ENCODE measurements around the gene CSTF3.
"Not testable (repeated sequence)": the region's sequence is repeated elsewhere in the genome, so short reads cannot be mapped to it uniquely, and the experiment has no call there.

Gene CSTF3

DNA sequence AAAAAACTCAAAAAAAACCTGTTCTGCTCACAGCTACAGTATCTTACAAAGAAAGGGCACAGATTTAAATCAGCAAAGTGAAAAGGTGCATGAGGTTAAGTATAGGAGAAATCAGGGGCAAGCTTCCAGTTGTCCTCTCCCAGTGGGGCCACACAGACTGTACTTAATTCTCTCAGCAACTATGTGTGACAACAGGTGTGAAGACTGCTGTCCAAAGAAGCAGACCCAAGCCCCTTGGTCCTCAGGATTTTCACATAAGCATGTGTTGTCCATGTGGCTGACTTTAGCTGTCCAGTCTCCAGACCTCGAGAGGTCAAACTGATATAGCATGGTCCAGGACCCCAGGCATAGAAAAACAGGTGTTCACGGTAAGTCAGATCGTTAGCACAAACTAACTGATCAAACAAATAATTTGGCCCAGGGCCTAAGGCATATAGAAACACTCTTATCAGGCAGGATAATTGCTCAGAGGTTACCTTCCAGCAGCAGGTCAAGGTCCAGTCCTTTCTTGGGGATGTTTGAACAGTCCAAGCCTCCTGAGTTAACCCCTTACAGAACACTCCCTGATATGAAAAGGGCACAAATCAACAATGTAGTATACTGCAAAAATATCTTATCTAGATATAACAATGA lies 21.1 kb upstream of the CSTF3 start:
- H3K27me3 ChIP-seq (ENCODE audit: control insufficient read depth in 1 of 2, insufficient read depth in 2 of 2, low read length in 2 of 2), result no peaks in the 10 kb centered on the region
- no peaks in the 10 kb centered on the region for H3K36me3 ChIP-seq (ENCODE audit: control insufficient read depth in 1 of 2, insufficient read depth in 2 of 2, low read length in 2 of 2)
- H3K4me3 ChIP-seq (ENCODE audit: low read depth in 1 of 2, low read length in 2 of 2), result no peak overlapping the region
- no peak overlapping the region for H3K27ac ChIP-seq (ENCODE audit: low read depth, low read length)
- no peaks in the 10 kb centered on the region for H3K9me3 ChIP-seq (ENCODE audit: control insufficient read depth in 1 of 2, low read length in 2 of 2)
- no peak overlapping the region for H3K9ac ChIP-seq (ENCODE audit: low read depth in 1 of 2, low read length in 2 of 2)
- peaks cover 14 to 19% of the 10 kb centered on the region in 2 donors for H3K4me1 ChIP-seq (ENCODE audit: control insufficient read depth in 1 of 2, insufficient read depth in 2 of 2, low read length in 2 of 2)

GRCh38 chr11:33179348-33179803 lies 18.1 kb upstream of the CSTF3 start:
- no peaks in the 10 kb centered on the region for H3K27me3 ChIP-seq (ENCODE audit: control insufficient read depth in 1 of 2, insufficient read depth in 2 of 2, low read length in 2 of 2)
- H3K36me3 ChIP-seq (ENCODE audit: control insufficient read depth in 1 of 2, insufficient read depth in 2 of 2, low read length in 2 of 2), result no peaks in the 10 kb centered on the region
- H3K9ac ChIP-seq (ENCODE audit: low read depth in 1 of 2, low read length in 2 of 2), result no peak overlapping the region
- H3K4me1 ChIP-seq (ENCODE audit: control insufficient read depth in 1 of 2, insufficient read depth in 2 of 2, low read length in 2 of 2), result peaks cover 14 to 16% of the 10 kb centered on the region in 2 donors
- H3K4me3 ChIP-seq (ENCODE audit: low read depth in 1 of 2, low read length in 2 of 2), result no peak overlapping the region
- H3K27ac ChIP-seq (ENCODE audit: low read depth, low read length), result no peak overlapping the region
- H3K9me3 ChIP-seq (ENCODE audit: control insufficient read depth in 1 of 2, low read length in 2 of 2), result no peaks in the 10 kb centered on the region

- Histone ChIP-seq H3K9ac (ENCODE audit: low read depth in 1 of 2, low read length in 2 of 2) (no peak overlapping the region), H3K4me3 (ENCODE audit: low read depth in 1 of 2, low read length in 2 of 2) (no peak overlapping the region), H3K9me3 (ENCODE audit: control insufficient read depth in 1 of 2, low read length in 2 of 2) (no peaks in the 10 kb centered on the region), H3K27me3 (ENCODE audit: control insufficient read depth in 1 of 2, insufficient read depth in 2 of 2, low read length in 2 of 2) (no peaks in the 10 kb centered on the region), H3K27ac (ENCODE audit: low read depth, low read length) (no peak overlapping the region), H3K4me1 (ENCODE audit: control insufficient read depth in 1 of 2, insufficient read depth in 2 of 2, low read length in 2 of 2) (peaks cover 14 to 16% of the 10 kb centered on the region in 2 donors), H3K36me3 (ENCODE audit: control insufficient read depth in 1 of 2, insufficient read depth in 2 of 2, low read length in 2 of 2) (no peaks in the 10 kb centered on the region)
Measured at GRCh38 chr11:33178443-33179180, 17.3 kb upstream of the CSTF3 start.

DNA sequence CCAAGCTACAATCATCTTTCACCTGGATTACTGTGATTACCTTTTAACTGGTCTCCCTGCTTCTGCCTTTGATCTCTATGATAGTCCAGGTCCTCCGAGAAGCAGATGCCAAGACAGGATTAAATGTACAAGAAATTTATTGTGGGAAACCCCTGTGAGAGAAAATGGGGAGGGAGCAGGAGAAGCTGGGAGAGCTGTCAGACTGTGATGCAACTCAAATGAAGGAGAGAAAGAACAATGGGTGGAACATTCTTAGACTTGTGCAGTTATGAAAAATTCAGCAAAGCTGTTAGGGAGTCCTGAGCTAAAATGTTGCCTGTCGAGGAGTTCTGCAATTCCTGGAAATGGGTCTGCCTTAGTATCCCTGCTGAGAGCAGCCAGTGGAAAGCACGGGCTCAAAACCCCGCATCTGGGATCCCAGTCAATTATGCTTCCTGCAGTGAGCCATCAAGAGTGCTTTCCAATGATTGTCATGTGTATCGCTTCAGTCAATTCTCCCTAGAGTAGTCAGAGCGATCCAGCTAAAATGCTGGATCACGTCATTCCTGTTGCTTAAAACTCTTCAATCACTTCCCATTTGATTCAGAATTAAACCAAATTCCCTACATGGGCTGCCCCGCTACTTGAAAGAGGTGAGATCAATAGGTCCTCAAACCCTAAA lies 16.5 kb upstream of the CSTF3 start:
- no peaks in the 10 kb centered on the region for H3K36me3 ChIP-seq (ENCODE audit: control insufficient read depth in 1 of 2, insufficient read depth in 2 of 2, low read length in 2 of 2)
- H3K4me3 ChIP-seq (ENCODE audit: low read depth in 1 of 2, low read length in 2 of 2), result no peak overlapping the region
- no peaks in the 10 kb centered on the region for H3K9me3 ChIP-seq (ENCODE audit: control insufficient read depth in 1 of 2, low read length in 2 of 2)
- H3K9ac ChIP-seq (ENCODE audit: low read depth in 1 of 2, low read length in 2 of 2), result no peak overlapping the region
- H3K27me3 ChIP-seq (ENCODE audit: control insufficient read depth in 1 of 2, insufficient read depth in 2 of 2, low read length in 2 of 2), result no peaks in the 10 kb centered on the region
- H3K27ac ChIP-seq (ENCODE audit: low read depth, low read length), result no peak overlapping the region
- H3K4me1 ChIP-seq (ENCODE audit: control insufficient read depth in 1 of 2, insufficient read depth in 2 of 2, low read length in 2 of 2), result peaks cover 12 to 14% of the 10 kb centered on the region in 2 donors

DNA sequence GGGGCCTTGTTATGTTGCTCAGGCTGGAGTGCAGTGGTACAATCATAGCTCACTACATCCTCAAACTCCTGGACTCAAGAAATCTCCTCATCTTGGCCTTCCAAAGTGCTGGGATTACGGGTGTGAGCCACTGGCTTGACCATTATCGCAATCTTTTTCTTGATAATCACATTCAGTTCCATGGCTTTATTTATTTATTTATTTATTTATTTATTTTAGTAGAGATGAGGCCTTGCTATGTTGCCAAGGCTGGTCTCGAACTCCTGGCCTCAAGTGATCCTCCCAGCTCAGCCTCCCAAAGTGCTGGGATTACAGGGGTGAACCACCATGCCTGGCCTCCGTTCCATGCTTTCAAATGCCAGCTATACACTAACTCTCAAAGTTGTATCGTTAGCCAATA lies 15.5 kb upstream of the CSTF3 start:
- H3K4me3 ChIP-seq (ENCODE audit: low read depth in 1 of 2, low read length in 2 of 2), result not testable (repeated sequence)

DNA sequence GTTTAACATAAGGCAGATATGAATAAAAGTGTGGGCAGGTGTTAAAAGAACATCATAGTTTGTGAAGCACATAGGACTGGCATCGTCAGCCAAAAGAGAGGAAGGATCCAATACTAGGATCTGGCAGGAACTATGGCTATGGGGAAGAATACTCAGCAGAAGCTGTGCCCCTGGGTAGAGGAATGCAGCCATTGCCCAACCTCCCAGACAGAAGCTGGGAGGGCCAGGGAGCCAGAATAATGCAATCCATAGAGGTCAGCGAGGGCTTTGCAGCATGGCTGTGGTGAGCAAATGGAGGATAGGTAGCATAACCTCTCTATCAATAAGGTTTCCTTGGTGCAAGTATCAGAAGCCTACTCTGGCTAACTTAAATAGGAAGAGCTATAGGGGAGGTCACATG lies 11.7 kb upstream of the CSTF3 start:
- H3K9ac ChIP-seq (ENCODE audit: low read depth in 1 of 2, low read length in 2 of 2), result no peak overlapping the region
- no peaks in the 10 kb centered on the region for H3K27me3 ChIP-seq (ENCODE audit: control insufficient read depth in 1 of 2, insufficient read depth in 2 of 2, low read length in 2 of 2)
- peaks cover 0 to 23% of the 10 kb centered on the region in 2 donors for H3K4me1 ChIP-seq (ENCODE audit: control insufficient read depth in 1 of 2, insufficient read depth in 2 of 2, low read length in 2 of 2)
- H3K27ac ChIP-seq (ENCODE audit: low read depth, low read length), result no peak overlapping the region
- no peaks in the 10 kb centered on the region for H3K36me3 ChIP-seq (ENCODE audit: control insufficient read depth in 1 of 2, insufficient read depth in 2 of 2, low read length in 2 of 2)
- no peak overlapping the region for H3K4me3 ChIP-seq (ENCODE audit: low read depth in 1 of 2, low read length in 2 of 2)
- H3K9me3 ChIP-seq (ENCODE audit: control insufficient read depth in 1 of 2, low read length in 2 of 2), result no peaks in the 10 kb centered on the region

More for the DNA sequence above, 15.5 kb upstream of the CSTF3 start:
- H3K9me3 ChIP-seq (ENCODE audit: control insufficient read depth in 1 of 2, low read length in 2 of 2); H3K9ac ChIP-seq (ENCODE audit: low read depth in 1 of 2, low read length in 2 of 2); H3K4me1 ChIP-seq (ENCODE audit: control insufficient read depth in 1 of 2, insufficient read depth in 2 of 2, low read length in 2 of 2); H3K27me3 ChIP-seq (ENCODE audit: control insufficient read depth in 1 of 2, insufficient read depth in 2 of 2, low read length in 2 of 2); H3K36me3 ChIP-seq (ENCODE audit: control insufficient read depth in 1 of 2, insufficient read depth in 2 of 2, low read length in 2 of 2); H3K27ac ChIP-seq (ENCODE audit: low read depth, low read length): not testable (repeated sequence)

- H3K9me3 ChIP-seq (ENCODE audit: control insufficient read depth in 1 of 2, low read length in 2 of 2), result no peaks in the 10 kb centered on the region
- no peaks in the 10 kb centered on the region for H3K27me3 ChIP-seq (ENCODE audit: control insufficient read depth in 1 of 2, insufficient read depth in 2 of 2, low read length in 2 of 2)
Measured at GRCh38 chr11:33172345-33172744, 11.1 kb upstream of the CSTF3 start.

GRCh38 chr11:33171251-33171650 lies 10.0 kb upstream of the CSTF3 start:
- Histone ChIP-seq H3K27ac (ENCODE audit: low read depth, low read length) (no peak overlapping the region), H3K9me3 (ENCODE audit: control insufficient read depth in 1 of 2, low read length in 2 of 2) (no peaks in the 10 kb centered on the region), H3K4me1 (ENCODE audit: control insufficient read depth in 1 of 2, insufficient read depth in 2 of 2, low read length in 2 of 2) (peaks cover 0 to 23% of the 10 kb centered on the region in 2 donors), H3K9ac (ENCODE audit: low read depth in 1 of 2, low read length in 2 of 2) (no peak overlapping the region), H3K36me3 (ENCODE audit: control insufficient read depth in 1 of 2, insufficient read depth in 2 of 2, low read length in 2 of 2) (no peaks in the 10 kb centered on the region), H3K4me3 (ENCODE audit: low read depth in 1 of 2, low read length in 2 of 2) (no peak overlapping the region), H3K27me3 (ENCODE audit: control insufficient read depth in 1 of 2, insufficient read depth in 2 of 2, low read length in 2 of 2) (no peaks in the 10 kb centered on the region)

More at GRCh38 chr11:33172345-33172744, 11.1 kb upstream of the CSTF3 start:
- Histone ChIP-seq H3K27ac (ENCODE audit: low read depth, low read length) (no peak overlapping the region), H3K36me3 (ENCODE audit: control insufficient read depth in 1 of 2, insufficient read depth in 2 of 2, low read length in 2 of 2) (no peaks in the 10 kb centered on the region), H3K4me3 (ENCODE audit: low read depth in 1 of 2, low read length in 2 of 2) (no peak overlapping the region), H3K4me1 (ENCODE audit: control insufficient read depth in 1 of 2, insufficient read depth in 2 of 2, low read length in 2 of 2) (peaks cover 0 to 23% of the 10 kb centered on the region in 2 donors), H3K9ac (ENCODE audit: low read depth in 1 of 2, low read length in 2 of 2) (no peak overlapping the region)

DNA sequence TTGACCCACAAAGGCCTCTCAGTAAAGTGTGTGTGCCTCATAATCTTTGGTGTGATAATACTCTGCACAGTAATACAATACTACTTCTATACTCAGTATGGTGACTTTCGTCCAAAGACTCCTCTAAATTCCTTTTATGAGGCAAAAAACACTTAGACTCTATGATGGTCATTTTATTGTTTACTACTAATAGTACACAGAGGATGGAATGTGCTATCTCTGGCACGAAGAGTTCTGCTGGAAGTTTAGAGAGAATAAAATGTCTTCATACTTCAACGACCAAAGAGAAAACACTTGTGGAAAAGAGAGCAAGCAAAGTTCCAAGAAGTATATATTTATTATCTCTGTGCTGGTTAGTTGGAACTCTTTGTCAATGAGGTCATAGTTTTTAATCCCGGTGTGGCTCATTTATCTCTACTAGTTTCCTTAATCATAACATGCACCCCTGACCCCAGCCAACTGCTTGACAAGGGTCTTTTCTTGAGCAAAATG lies 7.5 kb upstream of the CSTF3 start:
- no peaks in the 10 kb centered on the region for H3K9me3 ChIP-seq (ENCODE audit: control insufficient read depth in 1 of 2, low read length in 2 of 2)
- H3K4me1 ChIP-seq (ENCODE audit: control insufficient read depth in 1 of 2, insufficient read depth in 2 of 2, low read length in 2 of 2), result peaks cover 0 to 23% of the 10 kb centered on the region in 2 donors
- no peak overlapping the region for H3K27ac ChIP-seq (ENCODE audit: low read depth, low read length)
- no peaks in the 10 kb centered on the region for H3K27me3 ChIP-seq (ENCODE audit: control insufficient read depth in 1 of 2, insufficient read depth in 2 of 2, low read length in 2 of 2)
- no peak overlapping the region for H3K9ac ChIP-seq (ENCODE audit: low read depth in 1 of 2, low read length in 2 of 2)
- no peak overlapping the region for H3K4me3 ChIP-seq (ENCODE audit: low read depth in 1 of 2, low read length in 2 of 2)
- H3K36me3 ChIP-seq (ENCODE audit: control insufficient read depth in 1 of 2, insufficient read depth in 2 of 2, low read length in 2 of 2), result no peaks in the 10 kb centered on the region

DNA sequence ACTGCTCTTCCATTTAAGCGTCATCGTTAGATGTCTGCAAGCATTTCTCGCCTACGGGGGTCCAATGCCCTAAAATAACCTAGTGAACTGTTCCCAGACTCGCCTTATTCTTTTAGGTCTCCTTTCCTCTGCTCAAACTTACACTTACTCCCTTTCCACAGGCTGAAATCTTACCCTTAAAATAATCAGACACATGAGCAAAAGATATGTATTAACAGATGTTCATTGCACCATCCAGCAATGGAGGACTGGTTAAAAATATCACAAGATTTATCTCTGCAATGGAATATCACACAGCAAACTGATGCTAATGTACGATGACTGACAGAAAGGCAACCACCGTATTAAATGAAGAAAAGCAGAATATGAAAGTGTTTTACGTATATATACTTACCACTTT lies 1.6 kb upstream of the CSTF3 start:
- no peak overlapping the region for H3K27ac ChIP-seq (ENCODE audit: low read depth, low read length)
- no peak overlapping the region for H3K4me3 ChIP-seq (ENCODE audit: low read depth in 1 of 2, low read length in 2 of 2)
- peaks cover 5 to 25% of the 10 kb centered on the region in 2 donors for H3K4me1 ChIP-seq (ENCODE audit: control insufficient read depth in 1 of 2, insufficient read depth in 2 of 2, low read length in 2 of 2)
- H3K27me3 ChIP-seq (ENCODE audit: control insufficient read depth in 1 of 2, insufficient read depth in 2 of 2, low read length in 2 of 2), result no peaks in the 10 kb centered on the region
- no peaks in the 10 kb centered on the region for H3K36me3 ChIP-seq (ENCODE audit: control insufficient read depth in 1 of 2, insufficient read depth in 2 of 2, low read length in 2 of 2)
- H3K9ac ChIP-seq (ENCODE audit: low read depth in 1 of 2, low read length in 2 of 2), result no peak overlapping the region
- H3K9me3 ChIP-seq (ENCODE audit: control insufficient read depth in 1 of 2, low read length in 2 of 2), result no peaks in the 10 kb centered on the region

All from duodenal mucosa (tissue), 2 donors.